ENCODE measurements around the gene LRRC18. TPM values are rescaled to one million over a fixed set of nuclear protein-coding genes. Genes with fewer than 3 reads are reported as not detected.

Gene LRRC18
- total RNA-seq, 1 experiment from 2014 or later: not detected

DNA sequence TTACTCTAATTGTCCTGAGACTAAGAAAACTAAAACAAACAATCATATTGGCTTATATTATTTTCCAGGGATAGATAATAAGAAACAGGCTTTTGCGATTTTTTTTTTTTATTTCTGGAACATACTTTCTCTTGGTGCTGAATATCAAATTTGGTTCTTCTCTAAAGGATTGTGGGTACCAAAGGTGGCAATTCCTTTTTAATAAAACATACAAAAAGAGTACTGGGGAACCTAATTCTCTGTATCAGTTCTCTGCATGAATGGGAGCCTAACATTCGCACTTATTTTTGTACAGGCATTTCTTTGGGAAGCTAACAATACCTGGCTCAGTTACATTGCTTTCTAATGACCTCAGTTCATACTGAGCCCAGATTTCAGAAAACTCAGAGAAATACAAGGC is 32.8 kb downstream of the LRRC18 start (continued):
- TF ChIP-seq REST (IDR thresholded peaks at IDR 0.05; ENCODE audit: low read depth) (no peak), ZNF274 (IDR thresholded peaks at IDR 0.05; ENCODE audit: low read depth, low read length) (no peak)

GRCh38 chr10:48905311-48905710 is 34.3 kb downstream of the LRRC18 start:
- POLR2A ChIA-PET: no interaction called here
- Histone ChIP-seq H3K27ac (ENCODE audit: low read depth, low read length) (no peak overlapping the region), H3K4me3 (replicated peaks in 1 of 2; ENCODE audit: low read depth in 1 of 2, low read length in 2 of 2) (no peak overlapping the region), H3K4me2 (ENCODE audit: low read length) (no peak overlapping the region), H3K9me2 (ENCODE audit: insufficient read depth) (no peaks in the 10 kb centered on the region), H2AFZ (ENCODE audit: low read depth, low read length, poor library complexity, severe bottlenecking) (no peak overlapping the region), H3K9ac (ENCODE audit: low read length) (no peak overlapping the region), H3K27me3 (ENCODE audit: insufficient read depth, low read length) (peaks cover 22% of the 10 kb centered on the region), H4K20me1 (ENCODE audit: insufficient read depth) (no peaks in the 10 kb centered on the region), H3K4me1 (ENCODE audit: control insufficient read depth in 1 of 2, insufficient read depth in 2 of 2, low read length in 2 of 2) (no peaks in the 10 kb centered on the region), H3K9me3 (ENCODE audit: control insufficient read depth in 1 of 2, insufficient read depth in 1 of 2, low read depth in 1 of 2, low read length in 2 of 2) (no peaks in the 10 kb centered on the region), H3K36me3 (ENCODE audit: control insufficient read depth in 1 of 2, insufficient read depth in 2 of 2, low read length in 2 of 2) (no peaks in the 10 kb centered on the region), H3K79me2 (ENCODE audit: insufficient read depth, low read length) (no peaks in the 10 kb centered on the region)
- DNase-seq (ENCODE audit: low read depth, low spot score): no peak
- no TSS peak for BruUV-seq (replicated peaks)
- RAD21 ChIA-PET (ENCODE audit: low non-redundant PET in 1 of 2, low total read pairs in 2 of 2, uncharacterized antibody in 2 of 2, unreplicated experiment in 2 of 2): no interaction called here
- intact Hi-C loops (cut with micrococcal nuclease): no loop called here
- TF ChIP-seq TCF7L2 (IDR thresholded peaks at IDR 0.05; ENCODE audit: borderline replicate concordance, extremely low read depth, insufficient read depth, insufficient read length): no peak
- no peak for TF ChIP-seq RAD21 (IDR thresholded peaks at IDR 0.05; ENCODE audit: low read depth)
- no peak for TF ChIP-seq POLR2A (IDR thresholded peaks at IDR 0.05; ENCODE audit: borderline replicate concordance, extremely low read depth, insufficient read depth, insufficient read length)
- no peak for TF ChIP-seq SRF (IDR thresholded peaks at IDR 0.05; ENCODE audit: low read depth)
- no peak for TF ChIP-seq JUND (IDR thresholded peaks at IDR 0.05)
- CTCF ChIA-PET: no interaction called here
- no peak for ATAC-seq

All from HCT116 (cell line).